ENCODE results near the gene TMEM150C. TPM values are rescaled to one million over a fixed set of nuclear protein-coding genes. Genes with fewer than 3 reads are reported as not detected.

Gene TMEM150C
- total RNA-seq, 2 experiments from 2014 or later = not detected

- peaks cover 4% of the 10 kb centered on the region for H3K27me3 Mint-ChIP-seq
- ATAC-seq (ENCODE audit: low read depth) (no peak), DNase-seq (no peak)
- no peaks in the 10 kb centered on the region for H3K36me3 Mint-ChIP-seq
- no peaks in the 10 kb centered on the region for H3K9me3 Mint-ChIP-seq
- H3K4me1 Mint-ChIP-seq = no peaks in the 10 kb centered on the region
- H3K27ac Mint-ChIP-seq = no peak overlapping the region
- H3K4me3 Mint-ChIP-seq = no peak overlapping the region
- POLR2A ChIA-PET = no interaction called here
Measured at GRCh38 chr4:82521283-82521682, 40.5 kb downstream of the TMEM150C start.

DNA sequence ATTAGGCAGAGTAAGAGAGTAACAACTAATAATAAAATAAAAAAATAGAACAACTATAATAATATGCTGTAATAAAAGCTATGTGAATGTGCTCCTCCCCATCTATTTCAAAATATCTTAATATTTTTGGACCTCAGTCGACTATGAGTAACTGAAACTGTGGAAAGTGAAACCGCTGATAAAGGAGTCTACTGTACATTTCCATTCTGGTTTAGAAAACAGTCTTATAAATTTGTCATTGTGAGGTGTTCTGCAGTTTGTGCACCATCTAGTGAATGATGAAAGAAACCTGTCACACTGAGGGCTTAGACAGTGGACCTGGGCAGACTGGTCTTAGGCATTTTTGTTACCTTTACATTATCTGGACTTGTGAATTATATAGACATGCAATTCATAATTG lies 42.0 kb downstream of the TMEM150C start:
- H3K4me3 Mint-ChIP-seq = no peak overlapping the region
- ATAC-seq (ENCODE audit: low read depth) (no peak), DNase-seq (no peak)
- POLR2A ChIA-PET = no interaction called here
- H3K27ac Mint-ChIP-seq = no peak overlapping the region
- H3K9me3 Mint-ChIP-seq = no peaks in the 10 kb centered on the region
- no peaks in the 10 kb centered on the region for H3K4me1 Mint-ChIP-seq
- H3K27me3 Mint-ChIP-seq = peaks cover 6% of the 10 kb centered on the region
- no peaks in the 10 kb centered on the region for H3K36me3 Mint-ChIP-seq

DNA sequence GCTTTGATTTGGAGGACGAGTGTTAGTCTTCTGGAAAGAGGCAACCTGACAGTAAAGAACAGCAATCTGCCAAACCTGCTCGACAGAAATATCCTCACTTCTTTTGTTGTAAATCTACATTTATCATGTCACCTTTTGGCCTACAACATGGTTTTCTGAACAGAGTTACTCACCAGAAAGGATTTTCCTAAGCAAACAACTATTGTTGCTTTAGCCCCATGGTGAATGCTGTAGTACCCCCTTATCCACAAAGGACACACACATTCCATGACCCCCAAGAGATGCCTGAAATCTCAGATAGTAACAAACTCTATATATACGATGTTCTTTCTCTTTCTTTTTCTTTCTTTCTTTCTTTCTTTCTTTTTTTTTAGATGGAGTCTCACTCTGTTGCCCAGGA lies 42.7 kb downstream of the TMEM150C start:
- H3K36me3 Mint-ChIP-seq = no peaks in the 10 kb centered on the region
- ATAC-seq (ENCODE audit: low read depth) (no peak), DNase-seq (no peak)
- POLR2A ChIA-PET = no interaction called here
- peaks cover 6% of the 10 kb centered on the region for H3K27me3 Mint-ChIP-seq
- H3K4me1 Mint-ChIP-seq = no peaks in the 10 kb centered on the region
- no peaks in the 10 kb centered on the region for H3K9me3 Mint-ChIP-seq
- no peak overlapping the region for H3K27ac Mint-ChIP-seq
- no peak overlapping the region for H3K4me3 Mint-ChIP-seq

- Mint-ChIP-seq H3K4me3 (no peak overlapping the region), H3K9me3 (no peaks in the 10 kb centered on the region), H3K27ac (no peak overlapping the region), H3K4me1 (no peaks in the 10 kb centered on the region), H3K27me3 (peaks cover 6% of the 10 kb centered on the region), H3K36me3 (no peaks in the 10 kb centered on the region)
- no peak for DNase-seq
- POLR2A ChIA-PET = no interaction called here
- no peak for ATAC-seq (ENCODE audit: low read depth)
Measured at GRCh38 chr4:82517043-82517442, 44.7 kb downstream of the TMEM150C start.

DNA sequence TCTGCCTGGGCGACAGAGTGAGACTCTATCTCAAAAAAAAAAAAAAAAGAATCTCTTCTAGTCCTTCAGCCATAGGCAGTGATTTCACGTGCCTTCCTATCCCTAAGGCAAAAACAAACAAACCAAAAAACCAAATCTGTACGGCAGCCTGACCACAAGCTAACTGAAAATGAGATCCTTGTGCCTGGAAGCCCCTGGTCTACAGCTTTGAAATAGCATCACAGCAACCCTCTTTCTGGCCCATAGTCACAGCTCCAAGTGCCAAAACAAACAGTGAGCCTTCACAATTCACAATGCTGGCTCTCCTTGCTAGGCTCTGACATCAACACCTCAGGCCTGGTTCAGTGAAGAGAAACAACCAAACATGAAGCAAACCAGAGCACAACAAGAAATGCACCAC lies 46.1 kb downstream of the TMEM150C start:
- DNase-seq = no peak
- ATAC-seq (ENCODE audit: low read depth) = no peak
- Mint-ChIP-seq H3K4me3 (no peak overlapping the region), H3K4me1 (no peaks in the 10 kb centered on the region), H3K27ac (no peak overlapping the region), H3K36me3 (no peaks in the 10 kb centered on the region), H3K9me3 (no peaks in the 10 kb centered on the region), H3K27me3 (peaks cover 6% of the 10 kb centered on the region)
- POLR2A ChIA-PET = no interaction called here

DNA sequence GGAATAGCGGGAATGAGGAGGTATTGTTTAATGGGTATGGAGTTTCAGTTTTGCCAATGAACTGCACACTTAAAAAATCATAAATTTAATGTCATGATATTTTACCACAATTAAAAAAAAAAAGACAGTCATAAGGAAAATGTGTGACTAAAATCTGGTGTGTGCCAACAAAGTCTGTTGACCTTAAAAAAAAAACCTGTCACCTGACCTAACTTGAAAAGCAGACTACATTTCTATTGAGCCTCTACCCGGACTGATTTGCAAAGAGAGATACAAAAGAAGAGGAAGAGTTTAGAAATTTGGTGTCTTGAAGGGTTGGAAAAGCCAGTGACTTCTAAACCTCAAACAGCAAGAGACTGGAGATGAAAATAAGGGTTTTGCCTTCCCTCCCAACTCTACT lies 48.4 kb downstream of the TMEM150C start:
- H3K27ac Mint-ChIP-seq = no peak overlapping the region
- no peak for DNase-seq
- H3K36me3 Mint-ChIP-seq = no peaks in the 10 kb centered on the region
- peaks cover 6% of the 10 kb centered on the region for H3K27me3 Mint-ChIP-seq
- no peak overlapping the region for H3K4me3 Mint-ChIP-seq
- H3K4me1 Mint-ChIP-seq = no peaks in the 10 kb centered on the region
- POLR2A ChIA-PET = no interaction called here
- H3K9me3 Mint-ChIP-seq = no peaks in the 10 kb centered on the region
- ATAC-seq (ENCODE audit: low read depth) = no peak

GRCh38 chr4:82510216-82510615 lies 51.6 kb downstream of the TMEM150C start:
- no peaks in the 10 kb centered on the region for H3K9me3 Mint-ChIP-seq
- no peaks in the 10 kb centered on the region for H3K4me1 Mint-ChIP-seq
- POLR2A ChIA-PET = no interaction called here
- H3K4me3 Mint-ChIP-seq = no peak overlapping the region
- ATAC-seq (ENCODE audit: low read depth) (no peak), DNase-seq (no peak)
- H3K27ac Mint-ChIP-seq = no peak overlapping the region
- H3K36me3 Mint-ChIP-seq = no peaks in the 10 kb centered on the region
- H3K27me3 Mint-ChIP-seq = no peaks in the 10 kb centered on the region

- Mint-ChIP-seq H3K4me1 (no peaks in the 10 kb centered on the region), H3K36me3 (no peaks in the 10 kb centered on the region), H3K9me3 (no peaks in the 10 kb centered on the region), H3K27ac (no peak overlapping the region), H3K27me3 (no peaks in the 10 kb centered on the region), H3K4me3 (no peak overlapping the region)
- DNase-seq = no peak
- no peak for ATAC-seq (ENCODE audit: low read depth)
- POLR2A ChIA-PET = no interaction called here
Measured at GRCh38 chr4:82508806-82509428, 52.9 kb downstream of the TMEM150C start.

- Mint-ChIP-seq H3K27me3 (no peaks in the 10 kb centered on the region), H3K27ac (no peak overlapping the region), H3K4me3 (no peak overlapping the region), H3K4me1 (no peaks in the 10 kb centered on the region), H3K36me3 (no peaks in the 10 kb centered on the region), H3K9me3 (no peaks in the 10 kb centered on the region)
- ATAC-seq (ENCODE audit: low read depth) = no peak
- DNase-seq = no peak
- POLR2A ChIA-PET = no interaction called here
Measured at GRCh38 chr4:82508011-82508410, 53.8 kb downstream of the TMEM150C start.

DNA sequence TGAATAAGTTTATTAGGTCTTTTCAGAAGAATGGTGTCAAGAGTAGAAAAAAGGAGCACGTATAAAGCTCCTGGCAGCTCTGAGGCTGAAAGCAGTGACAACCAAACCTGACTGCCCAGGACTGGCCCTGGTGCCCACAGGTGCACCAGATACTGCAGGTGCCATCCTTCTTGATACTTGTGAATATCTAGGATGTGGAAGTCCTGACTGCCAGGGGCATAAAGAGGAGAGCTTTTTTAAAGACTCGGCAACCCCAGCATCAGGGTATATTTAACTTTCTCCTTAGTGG lies 60.7 kb downstream of the TMEM150C start:
- H3K27ac Mint-ChIP-seq = no peak overlapping the region
- no peak overlapping the region for H3K4me3 Mint-ChIP-seq
- H3K4me1 Mint-ChIP-seq = no peaks in the 10 kb centered on the region
- no peaks in the 10 kb centered on the region for H3K36me3 Mint-ChIP-seq
- no peaks in the 10 kb centered on the region for H3K27me3 Mint-ChIP-seq
- no peaks in the 10 kb centered on the region for H3K9me3 Mint-ChIP-seq
- ATAC-seq (ENCODE audit: low read depth) (no peak), DNase-seq (no peak)
- POLR2A ChIA-PET = no interaction called here

- H3K27me3 Mint-ChIP-seq = no peaks in the 10 kb centered on the region
- POLR2A ChIA-PET = no interaction called here
- H3K36me3 Mint-ChIP-seq = no peaks in the 10 kb centered on the region
- ATAC-seq (ENCODE audit: low read depth) (no peak), DNase-seq (no peak)
- no peaks in the 10 kb centered on the region for H3K4me1 Mint-ChIP-seq
- no peak overlapping the region for H3K4me3 Mint-ChIP-seq
- H3K9me3 Mint-ChIP-seq = no peaks in the 10 kb centered on the region
- no peak overlapping the region for H3K27ac Mint-ChIP-seq
Measured at GRCh38 chr4:82500435-82501153, 61.2 kb downstream of the TMEM150C start.

DNA sequence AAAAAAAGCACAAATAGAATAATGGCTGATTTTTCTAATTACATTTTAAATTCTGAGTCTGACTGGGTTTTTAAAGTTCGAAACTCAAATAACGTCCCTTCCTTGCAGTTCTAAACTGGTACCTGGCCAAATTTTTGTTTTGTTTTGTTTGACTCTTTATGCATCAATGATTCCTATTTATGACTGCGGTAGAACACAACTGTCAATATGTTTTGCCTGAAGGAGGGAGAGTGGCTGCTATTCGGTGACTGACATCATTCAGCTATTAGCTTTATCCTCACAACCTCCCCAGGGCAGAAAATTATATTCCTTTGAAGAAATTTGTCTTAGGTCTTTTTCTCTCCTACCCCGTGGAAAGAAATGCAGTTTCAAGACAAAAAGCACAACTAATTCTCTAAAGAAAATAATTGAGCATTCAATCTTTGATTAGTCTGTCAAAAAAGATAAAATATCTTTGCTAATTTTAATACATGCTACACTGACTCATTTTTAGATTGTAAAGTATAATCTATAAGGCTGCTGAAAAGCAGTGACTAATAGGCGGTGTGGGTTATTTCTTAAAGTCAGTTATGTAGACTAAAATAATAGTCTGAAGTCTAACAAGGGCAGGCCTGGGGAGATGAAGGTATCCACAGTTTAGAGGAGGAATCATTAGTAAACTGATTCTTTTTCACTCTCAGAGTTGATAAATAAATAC lies 61.9 kb downstream of the TMEM150C start:
- no peak overlapping the region for H3K4me3 Mint-ChIP-seq
- H3K27me3 Mint-ChIP-seq = no peaks in the 10 kb centered on the region
- DNase-seq (no peak), ATAC-seq (ENCODE audit: low read depth) (no peak)
- no peak overlapping the region for H3K27ac Mint-ChIP-seq
- POLR2A ChIA-PET = no interaction called here
- no peaks in the 10 kb centered on the region for H3K36me3 Mint-ChIP-seq
- H3K9me3 Mint-ChIP-seq = no peaks in the 10 kb centered on the region
- no peaks in the 10 kb centered on the region for H3K4me1 Mint-ChIP-seq

DNA sequence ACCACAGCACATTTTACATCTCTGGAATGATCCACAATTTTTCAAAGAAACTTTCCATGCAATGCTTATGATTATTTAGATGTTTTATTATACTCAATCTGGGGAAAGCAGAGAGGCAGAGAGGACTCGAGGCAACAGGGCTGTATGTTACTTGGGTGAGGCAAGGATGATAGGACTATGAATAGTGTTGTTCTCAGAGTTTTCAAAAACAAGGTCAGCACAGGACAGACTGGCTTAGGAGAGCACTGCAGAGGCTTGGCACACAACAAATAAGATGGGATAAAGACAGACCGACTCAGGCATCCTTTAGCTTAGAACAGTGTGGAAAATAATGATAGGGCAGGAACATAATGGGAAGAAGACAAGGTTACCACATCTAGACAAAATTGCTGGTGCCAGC lies 65.4 kb downstream of the TMEM150C start:
- H3K36me3 Mint-ChIP-seq = no peaks in the 10 kb centered on the region
- H3K9me3 Mint-ChIP-seq = no peaks in the 10 kb centered on the region
- DNase-seq = no peak
- H3K27me3 Mint-ChIP-seq = no peaks in the 10 kb centered on the region
- no peak for ATAC-seq (ENCODE audit: low read depth)
- H3K27ac Mint-ChIP-seq = no peak overlapping the region
- POLR2A ChIA-PET = no interaction called here
- H3K4me3 Mint-ChIP-seq = no peak overlapping the region
- H3K4me1 Mint-ChIP-seq = no peaks in the 10 kb centered on the region

DNA sequence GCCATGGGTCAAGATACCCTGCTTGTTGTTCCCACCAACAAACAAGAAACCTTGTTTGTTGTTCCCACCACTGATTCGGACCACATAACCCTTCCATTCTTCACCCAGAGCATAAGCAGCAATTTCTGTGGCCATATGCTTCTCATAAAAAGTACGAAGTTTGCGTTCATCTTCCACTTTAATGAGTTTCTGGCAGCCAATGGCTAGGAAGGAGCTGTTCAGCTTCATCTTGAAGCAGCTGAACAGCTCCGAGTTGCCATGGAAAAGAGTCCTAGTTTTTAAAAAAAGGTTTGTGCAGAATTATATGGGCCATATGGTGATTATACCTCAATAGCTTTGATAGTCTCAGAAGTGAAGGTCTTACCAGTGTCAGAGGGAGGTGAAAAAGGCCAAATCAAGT lies 66.1 kb downstream of the TMEM150C start:
- no peaks in the 10 kb centered on the region for H3K27me3 Mint-ChIP-seq
- H3K9me3 Mint-ChIP-seq = no peaks in the 10 kb centered on the region
- no peaks in the 10 kb centered on the region for H3K36me3 Mint-ChIP-seq
- no peaks in the 10 kb centered on the region for H3K4me1 Mint-ChIP-seq
- ATAC-seq (ENCODE audit: low read depth) (no peak), DNase-seq (no peak)
- no peak overlapping the region for H3K4me3 Mint-ChIP-seq
- POLR2A ChIA-PET = no interaction called here
- H3K27ac Mint-ChIP-seq = no peak overlapping the region

Data from activated naive CD8-positive, alpha-beta T cell treated with anti-CD3 and anti-CD28 coated beads, Interleukin-2, amount 10 ng/mL, durations not matched to agents 7 days and 5 days (primary cell).